HG02642 (cell line): ENCODE data around the gene STOX1.
"Not testable (repeated sequence)": the region's sequence is repeated elsewhere in the genome, so short reads cannot be mapped to it uniquely, and the experiment has no call there.

Experiments used
- ATAC-seq: cut with Tn5 transposase; IDR thresholded peaks from one replicate; pipeline ENCODE4 v1.9.1; 2021; ENCODE audit warnings: mild to moderate bottlenecking; ENCODE audit not compliant: unreplicated experiment, poor library complexity

STOX1 gene

GRCh38 chr10:68878496-68878895 is 51.2 kb downstream of the STOX1 start:
- ATAC-seq = no peak

- ATAC-seq = no peak
Measured at GRCh38 chr10:68879628-68880027, 52.3 kb downstream of the STOX1 start.

- no peak for ATAC-seq
Measured at GRCh38 chr10:68880181-68880580, 52.9 kb downstream of the STOX1 start.

- no peak for ATAC-seq
Measured at GRCh38 chr10:68895041-68895440, 67.7 kb downstream of the STOX1 start.

- ATAC-seq = no peak
Measured at GRCh38 chr10:68897336-68897741, 70.0 kb downstream of the STOX1 start.

GRCh38 chr10:68899186-68899745 is 71.9 kb downstream of the STOX1 start:
- no peak for ATAC-seq

- ATAC-seq = peak; percentile 39
Measured at GRCh38 chr10:68900427-68901104, 73.2 kb downstream of the STOX1 start.

GRCh38 chr10:68901105-68901927 is 74.0 kb downstream of the STOX1 start, which contains the start of gene DDX50:
Gene DDX50 (plus strand): TSS chr10:68901315. CDS start chr10:68901385, 70 bp downstream.
- ATAC-seq = peak; percentile 97

- no peak for ATAC-seq
Measured at GRCh38 chr10:68902382-68902781, 75.1 kb downstream of the STOX1 start.

- ATAC-seq = no peak
Measured at GRCh38 chr10:68924593-68924992, 97.3 kb downstream of the STOX1 start.

GRCh38 chr10:68925489-68925888 is 98.2 kb downstream of the STOX1 start:
- no peak for ATAC-seq

GRCh38 chr10:68929157-68929556 is 101.8 kb downstream of the STOX1 start:
- ATAC-seq = not testable (repeated sequence)

- ATAC-seq = not testable (repeated sequence)
Measured at GRCh38 chr10:68929888-68930287, 102.6 kb downstream of the STOX1 start.

GRCh38 chr10:68932860-68933259 is 105.5 kb downstream of the STOX1 start:
- ATAC-seq = not testable (repeated sequence)

GRCh38 chr10:68934994-68935393 is 107.7 kb downstream of the STOX1 start:
- ATAC-seq = no peak

- no peak for ATAC-seq
Measured at GRCh38 chr10:68938117-68938516, 110.8 kb downstream of the STOX1 start.

- no peak for ATAC-seq
Measured at GRCh38 chr10:68938884-68939283, 111.6 kb downstream of the STOX1 start.

GRCh38 chr10:68940917-68941316 is 113.6 kb downstream of the STOX1 start:
- not testable (repeated sequence) for ATAC-seq
